Cerebellar nuclear complex (tissue), 1 donor: ENCODE measurements around the gene TFIP11.
"Not testable (repeated sequence)": the region's sequence is repeated elsewhere in the genome, so short reads cannot be mapped to it uniquely, and the experiment has no call there.

Source experiments
- DNase-seq, 2 experiments: peaks; one replicate each; lab custom pipeline; 2025; lab: John Stamatoyannopoulos, UW

TFIP11 gene

DNA sequence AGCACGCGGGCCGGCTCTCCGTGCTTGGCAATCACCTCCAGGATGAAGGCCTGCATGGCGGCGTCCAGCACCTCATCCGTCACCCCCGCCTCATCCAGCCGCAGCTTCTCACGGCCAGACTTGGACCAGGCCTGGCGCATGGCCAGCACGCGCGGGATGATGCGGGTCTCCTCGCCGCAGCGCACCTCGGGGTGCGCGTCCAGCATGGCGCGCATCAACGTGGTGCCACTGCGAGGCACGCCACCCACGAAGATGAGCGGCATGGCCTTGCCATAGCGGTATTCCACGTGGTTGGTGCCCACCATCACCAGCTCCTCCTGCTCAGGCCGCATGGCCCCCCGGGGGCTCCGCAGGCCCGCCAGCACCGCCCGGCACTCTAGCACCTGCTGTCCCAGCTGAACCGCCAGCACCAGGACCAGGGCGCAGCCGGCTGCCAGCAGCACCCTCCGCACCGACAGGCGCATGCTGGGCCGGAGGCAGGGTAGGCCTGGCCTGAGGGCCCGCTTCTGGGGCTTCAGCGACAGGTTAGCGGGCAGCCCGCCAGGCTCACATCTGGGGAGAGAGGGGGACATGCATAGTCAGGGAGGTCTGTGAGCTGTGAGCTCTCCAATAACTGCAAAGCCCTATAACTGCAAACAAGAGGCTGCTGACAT lies 29.0 kb upstream of the TFIP11 start:
- no peak for DNase-seq

DNA sequence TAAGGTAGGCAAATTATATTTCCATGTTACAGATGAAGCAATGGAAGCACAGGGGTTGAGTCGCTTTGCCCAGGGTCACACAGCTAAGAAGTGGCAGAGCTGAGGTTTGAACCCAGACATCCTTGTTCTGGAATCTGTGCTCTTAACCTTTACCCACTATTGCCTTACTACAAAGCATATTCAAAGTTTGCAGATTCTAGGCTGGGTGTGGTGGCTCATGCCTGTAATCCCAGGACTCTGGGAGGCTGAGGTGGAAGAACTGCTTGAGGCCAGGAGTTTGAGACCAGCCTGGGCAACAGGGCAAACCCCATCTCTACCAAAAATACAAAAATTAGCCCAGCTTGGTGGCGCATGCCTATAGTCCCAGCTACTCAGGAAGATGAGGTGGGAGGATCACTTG lies 27.8 kb upstream of the TFIP11 start:
- no peak for DNase-seq

DNA sequence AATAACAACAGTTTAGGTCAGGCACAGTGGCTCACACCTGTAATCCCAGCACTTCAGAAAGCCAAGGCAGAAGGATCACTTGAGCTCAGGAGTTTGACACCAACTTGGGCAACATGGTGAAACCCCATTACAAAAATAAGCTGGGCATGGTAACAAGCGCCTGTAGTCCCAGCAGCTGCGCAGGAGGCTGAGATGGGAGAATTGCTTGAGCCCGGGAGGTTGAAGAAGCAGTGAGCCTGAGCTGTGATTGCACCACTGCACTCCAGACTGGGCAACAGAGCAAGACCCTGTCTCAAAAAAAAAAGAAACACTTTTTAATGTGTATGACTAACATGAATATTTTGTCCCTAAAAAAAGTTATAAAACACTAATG lies 24.5 kb upstream of the TFIP11 start:
- DNase-seq: no peak

DNA sequence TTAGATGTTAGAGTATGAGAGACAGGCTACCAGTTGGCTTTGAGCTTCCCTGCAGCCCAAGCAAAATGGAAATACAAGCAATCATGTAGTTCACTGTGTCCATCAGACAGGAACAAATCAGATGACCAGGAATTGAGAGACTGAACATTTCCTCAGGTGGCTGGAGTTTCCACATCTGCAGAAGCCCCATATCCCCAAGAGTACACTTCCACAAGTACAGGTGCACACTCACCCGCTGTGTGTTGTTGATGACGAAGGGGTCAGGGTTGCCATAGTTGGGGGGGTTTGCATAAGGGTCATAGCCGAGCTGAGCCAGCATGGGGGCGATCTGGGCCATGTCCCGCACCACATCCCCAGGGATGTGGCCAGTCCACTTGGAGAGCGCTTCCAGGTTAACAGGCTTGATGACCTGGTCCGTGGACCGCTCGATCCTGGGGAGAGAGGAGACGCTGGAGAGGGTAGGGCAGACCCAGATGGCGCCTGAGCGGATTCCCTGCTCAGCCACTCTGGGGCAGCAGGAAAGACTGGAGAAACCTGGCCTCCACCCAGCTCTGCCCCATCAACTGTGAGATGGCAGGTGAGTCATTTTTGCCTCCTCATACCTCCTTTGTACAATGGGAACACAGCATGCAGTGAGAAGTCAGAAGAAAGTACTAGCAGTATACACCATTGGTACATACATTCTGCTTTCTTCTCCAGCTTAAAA lies 23.9 kb upstream of the TFIP11 start:
- no peak for DNase-seq

DNA sequence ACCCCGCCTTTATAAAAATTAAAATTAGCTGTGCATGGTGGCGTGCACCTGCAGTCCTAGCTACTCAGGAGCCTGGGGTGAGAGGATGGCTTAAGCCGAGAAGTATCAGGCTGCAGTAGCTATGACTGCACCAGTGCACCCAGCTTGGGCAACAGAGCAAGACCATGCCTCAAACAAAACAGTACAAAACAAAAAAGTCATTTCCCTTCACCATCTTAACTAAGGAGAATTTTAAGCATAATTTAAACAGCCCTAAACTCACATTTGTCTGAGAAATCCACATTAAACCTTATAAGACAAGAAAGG lies 23.3 kb upstream of the TFIP11 start:
- no peak for DNase-seq

DNA sequence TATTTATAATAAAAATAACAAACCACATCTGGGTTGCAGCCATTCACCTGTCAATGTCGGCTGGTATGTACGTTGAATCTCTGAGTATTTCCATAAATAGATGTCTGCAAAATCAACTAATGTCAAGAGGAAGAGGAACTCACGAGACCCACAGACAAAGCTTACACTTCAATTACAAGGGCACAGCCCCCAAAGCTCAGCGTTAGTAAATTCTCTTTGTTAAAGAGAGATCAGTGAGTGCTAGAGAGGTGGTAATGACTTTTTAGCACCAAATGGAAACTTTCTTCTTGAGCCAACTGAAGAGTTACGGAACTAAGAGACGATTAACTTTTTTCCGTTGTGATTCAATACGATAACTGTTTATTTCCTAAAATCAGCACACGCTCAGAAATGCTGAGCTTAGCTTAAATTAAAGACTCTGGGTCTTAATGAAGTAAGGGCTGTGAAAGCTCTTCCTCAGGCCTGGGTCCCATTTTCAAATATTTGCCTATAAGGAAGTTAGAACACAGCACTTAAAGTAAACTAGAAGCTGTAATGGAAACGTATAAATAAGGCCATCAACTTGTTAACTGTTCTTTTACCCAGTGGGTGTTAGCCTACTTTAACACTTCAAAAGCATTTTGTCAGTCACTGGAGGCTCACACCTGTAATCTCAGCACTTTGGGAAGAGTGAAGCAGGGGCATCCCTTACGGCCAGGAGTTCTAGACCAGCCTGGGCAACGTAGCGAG lies 22.8 kb upstream of the TFIP11 start:
- no peak for DNase-seq

DNA sequence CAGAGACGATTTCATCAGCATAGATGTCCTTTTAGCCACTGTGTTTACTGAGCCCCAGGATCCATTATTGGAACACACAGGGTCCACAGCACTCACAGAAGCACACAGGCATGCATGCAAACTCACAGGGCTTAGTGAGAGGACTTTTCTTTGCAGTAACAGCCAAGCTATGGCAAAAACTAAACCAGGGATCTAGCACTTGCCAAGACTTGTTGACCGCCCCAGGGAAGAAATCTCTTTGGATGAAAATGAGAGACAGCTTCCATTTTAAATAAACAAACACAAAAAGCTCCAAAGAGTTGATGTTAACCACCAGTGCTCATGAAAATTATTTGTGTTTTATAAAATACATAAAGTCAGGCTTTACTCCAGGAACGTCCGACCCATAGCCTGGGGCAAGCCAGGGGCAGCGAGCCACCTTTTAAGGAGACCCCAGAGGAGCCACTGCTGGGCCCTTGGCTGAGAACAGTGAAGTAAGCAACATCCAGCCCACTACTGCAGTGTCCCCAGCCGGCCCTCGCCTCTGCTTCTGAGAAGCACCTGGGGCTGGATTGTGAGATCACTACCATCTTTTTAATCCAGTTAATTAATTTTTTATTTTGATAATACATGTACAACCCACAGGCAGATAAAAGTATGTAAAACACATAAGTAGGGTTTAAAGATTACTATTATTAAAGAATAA lies 22.0 kb upstream of the TFIP11 start:
- no peak for DNase-seq

DNA sequence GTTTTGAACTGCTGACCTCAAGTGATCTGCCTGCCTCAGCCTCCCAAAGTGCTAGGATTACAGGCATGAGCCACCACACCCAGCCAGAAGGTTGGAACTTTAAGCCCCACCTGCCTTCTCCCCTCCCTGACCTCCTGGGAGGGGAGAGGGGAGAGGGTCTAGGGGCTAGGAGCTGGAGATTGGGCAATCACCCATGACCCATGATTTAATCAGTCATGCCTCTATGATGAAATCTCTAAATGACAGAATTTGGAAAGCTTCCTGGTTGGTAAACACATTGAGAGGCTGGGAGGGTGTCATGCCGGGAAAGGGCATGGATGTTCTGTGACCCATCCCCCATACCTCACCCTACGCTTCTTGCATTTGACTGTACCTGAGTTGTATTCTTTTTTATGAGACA lies 17.1 kb upstream of the TFIP11 start:
- no peak for DNase-seq

DNA sequence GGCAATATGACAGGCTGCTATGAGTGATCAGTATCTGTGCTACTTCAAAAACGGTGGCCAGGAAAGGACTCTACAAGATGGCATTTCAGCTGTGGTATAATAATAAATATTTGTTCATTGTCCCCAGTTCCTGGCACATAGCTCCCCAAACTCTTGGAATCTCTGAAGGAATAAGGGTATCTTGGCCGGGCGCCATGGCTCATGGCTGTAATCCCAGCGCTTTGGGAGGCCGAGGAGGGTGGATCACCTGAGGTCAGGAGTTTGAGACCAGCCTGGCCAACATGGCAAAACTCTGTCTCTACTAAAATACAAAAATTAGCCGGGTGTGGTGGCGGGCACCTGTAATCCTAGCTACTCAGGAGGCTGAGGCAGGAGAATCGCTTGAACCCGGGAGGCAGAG lies 16.2 kb upstream of the TFIP11 start:
- DNase-seq: not testable (repeated sequence)

DNA sequence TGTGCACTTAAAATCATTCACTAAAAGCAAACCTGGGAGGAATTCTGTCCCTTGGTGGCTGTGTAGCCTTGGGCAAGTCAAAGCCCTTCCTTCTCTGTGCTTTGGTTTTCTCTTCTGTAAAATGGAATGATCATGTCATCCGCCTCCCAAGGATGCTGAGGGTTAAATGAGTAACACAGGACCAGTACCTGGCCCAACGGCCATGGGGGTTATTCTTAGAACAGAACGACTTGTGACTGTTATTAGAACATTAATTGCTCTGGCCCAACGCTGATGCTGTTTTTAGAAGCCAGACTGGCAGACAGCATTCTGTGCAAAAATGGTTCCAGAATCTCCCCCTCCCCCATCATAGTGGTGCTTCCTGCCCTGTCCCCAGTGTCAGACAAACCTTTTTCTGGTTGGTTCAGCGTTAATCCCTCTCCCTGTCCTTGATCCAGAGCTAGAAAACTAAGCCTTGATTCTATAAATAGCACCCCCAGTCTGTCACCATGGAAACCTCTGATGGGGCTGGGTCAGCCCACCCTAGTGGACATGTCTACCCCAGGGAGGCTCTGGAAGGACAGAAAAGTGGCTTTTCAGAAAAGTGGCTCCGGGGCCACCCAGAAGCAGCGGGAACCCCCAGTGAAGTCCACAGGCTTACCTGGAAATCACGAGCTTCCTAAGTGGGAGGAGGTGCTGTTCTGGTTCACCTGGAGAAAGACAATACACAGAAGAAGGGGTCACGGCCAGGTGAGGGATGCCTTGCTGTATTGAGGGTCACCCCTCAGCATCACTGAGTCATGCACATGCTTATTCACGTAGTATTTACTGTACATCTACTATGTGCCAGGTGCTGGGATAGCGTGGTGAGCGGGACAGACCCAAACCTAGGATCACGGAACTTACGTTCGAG lies 15.5 kb upstream of the TFIP11 start:
- no peak for DNase-seq

DNA sequence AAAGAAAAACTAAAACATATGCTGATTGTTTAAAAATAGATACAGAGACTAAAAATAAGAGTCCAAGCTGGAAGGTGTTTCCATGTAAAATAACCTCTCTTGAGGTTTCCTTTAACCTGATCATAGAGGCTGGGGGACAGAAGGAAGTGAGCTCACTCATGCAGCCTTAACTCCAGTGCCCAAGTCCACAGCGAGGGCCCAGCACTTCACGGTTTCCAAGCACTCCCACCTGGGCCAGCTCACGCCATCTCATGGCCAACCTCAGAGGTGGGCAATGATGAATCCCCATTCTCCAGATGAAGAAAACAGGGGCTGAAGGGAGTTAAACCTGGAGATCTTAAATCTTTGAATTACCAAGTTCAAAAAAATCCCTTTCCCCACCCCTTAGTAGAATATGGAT lies 14.9 kb upstream of the TFIP11 start:
- DNase-seq: no peak

DNA sequence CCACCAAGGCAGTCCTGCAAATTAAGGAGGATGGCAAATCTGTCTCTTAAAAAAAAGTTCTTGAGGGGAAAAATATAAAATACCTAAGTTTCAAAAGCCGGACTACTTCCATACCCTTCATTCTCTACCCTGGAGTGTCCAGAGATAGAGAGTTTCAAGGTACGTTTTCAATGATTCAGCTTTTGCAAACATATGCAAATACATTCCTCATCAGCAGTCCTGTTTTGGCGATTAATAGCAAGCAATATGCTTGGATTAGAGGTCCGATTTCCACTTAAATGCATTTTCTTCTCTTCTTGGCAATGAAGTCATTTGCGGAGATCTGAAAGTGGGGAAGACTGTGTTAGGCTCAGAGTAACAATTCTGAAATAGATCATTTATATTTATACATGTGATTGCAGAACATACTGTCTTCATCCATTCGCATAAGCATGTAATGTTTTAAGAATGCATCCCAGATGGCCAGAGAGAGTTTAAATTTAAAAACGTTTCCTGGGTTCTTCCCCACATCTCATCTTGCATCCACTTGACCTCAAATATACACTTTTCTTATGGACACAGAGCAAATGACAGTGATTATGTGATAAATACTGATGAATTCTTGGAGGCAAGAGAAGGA lies 13.8 kb upstream of the TFIP11 start:
- DNase-seq: no peak

DNA sequence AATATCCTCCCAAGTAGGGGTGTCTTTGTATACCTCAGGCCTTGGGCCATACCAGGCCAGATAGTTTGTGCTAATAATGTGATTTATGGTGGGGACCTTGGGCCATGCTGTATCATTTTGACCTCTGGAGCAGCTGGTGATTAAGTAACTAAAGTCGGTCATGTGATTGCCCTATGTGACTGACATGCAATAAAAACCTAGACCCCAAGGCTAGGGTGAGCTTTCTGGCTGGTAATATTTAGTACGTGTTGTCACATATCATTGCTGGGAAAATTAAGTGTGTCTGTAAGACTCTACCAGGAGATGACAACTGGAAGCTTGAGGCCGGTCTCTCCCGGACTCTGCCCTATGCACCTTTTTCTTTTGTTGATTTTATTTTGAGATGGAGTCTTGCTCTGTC lies 12.6 kb upstream of the TFIP11 start:
- DNase-seq: no peak

DNA sequence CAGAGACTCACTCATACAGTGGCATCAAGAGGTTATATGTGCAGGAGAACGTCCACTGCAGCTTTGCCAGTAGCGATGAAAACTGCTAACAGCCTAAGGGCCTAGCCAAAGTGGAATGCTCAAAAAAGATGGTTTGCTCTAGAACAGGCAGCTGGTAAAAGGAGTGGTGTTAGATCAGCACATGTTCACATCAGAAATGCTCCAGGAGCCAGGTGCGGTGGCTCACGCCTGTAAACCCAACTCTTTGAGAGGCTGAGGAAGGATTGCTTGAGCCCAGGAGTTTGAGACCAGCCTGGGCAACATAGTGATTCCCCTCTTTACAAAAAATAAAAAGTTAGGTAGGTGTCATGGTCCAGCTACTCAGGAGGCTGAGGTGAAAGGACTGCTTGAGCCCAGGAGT lies 10.3 kb upstream of the TFIP11 start:
- no peak for DNase-seq

DNA sequence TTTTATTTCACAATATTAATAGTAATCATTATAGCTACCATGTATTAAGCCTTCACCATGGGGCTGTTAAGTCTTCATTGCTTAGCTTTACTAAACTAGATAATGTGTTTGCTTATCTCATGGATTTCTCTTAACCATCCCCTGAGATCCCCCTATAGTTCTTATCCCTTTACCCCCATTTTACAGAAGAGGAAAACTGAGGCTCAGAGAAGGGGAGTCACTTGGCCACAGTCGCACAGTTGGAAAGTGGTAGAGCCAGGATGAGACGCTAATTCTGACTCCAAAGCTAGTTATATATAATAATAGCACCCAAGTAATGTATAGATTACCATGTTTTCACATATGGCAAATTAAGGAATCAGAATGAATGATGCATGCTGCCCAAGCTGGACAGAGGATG lies 9.7 kb upstream of the TFIP11 start:
- DNase-seq: no peak

DNA sequence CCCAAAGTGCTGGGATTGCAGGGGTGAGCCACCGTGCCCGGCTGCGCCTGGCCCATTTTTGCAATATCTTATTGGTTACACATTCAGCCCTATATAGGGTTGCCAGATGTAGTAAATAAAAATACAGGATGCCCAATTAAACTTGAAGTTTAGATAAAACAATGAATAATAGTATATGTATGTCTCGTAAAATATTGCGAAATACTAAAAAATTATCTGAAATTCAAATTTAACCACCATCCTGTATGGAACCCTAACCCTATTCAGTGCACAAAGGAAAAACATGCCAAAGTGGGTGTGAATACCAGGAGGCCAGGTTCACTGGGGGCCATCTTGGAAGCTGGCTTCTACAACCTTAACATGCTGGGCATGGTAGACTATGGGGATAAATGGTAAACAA lies 5.2 kb upstream of the TFIP11 start:
- no peak for DNase-seq

DNA sequence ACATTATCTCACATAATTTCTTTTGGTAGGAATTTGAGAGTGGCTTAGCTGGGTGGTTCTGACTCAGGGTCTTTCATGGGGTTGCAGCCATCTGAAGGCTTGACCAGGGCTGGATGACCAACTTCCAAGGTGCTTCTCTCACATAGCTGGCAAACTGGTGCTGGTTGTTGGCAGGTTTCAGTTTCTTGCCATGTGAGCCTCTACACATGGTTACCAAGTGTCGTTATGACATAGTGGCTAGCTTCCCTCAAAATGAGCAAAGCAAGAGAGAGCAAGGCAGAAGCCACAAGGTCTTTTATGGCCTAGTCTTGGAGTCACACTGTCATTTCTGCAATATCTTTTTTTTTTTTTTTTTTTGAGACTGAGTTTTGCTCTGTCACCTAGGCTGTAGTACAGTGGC lies 4.2 kb upstream of the TFIP11 start:
- no peak for DNase-seq

DNA sequence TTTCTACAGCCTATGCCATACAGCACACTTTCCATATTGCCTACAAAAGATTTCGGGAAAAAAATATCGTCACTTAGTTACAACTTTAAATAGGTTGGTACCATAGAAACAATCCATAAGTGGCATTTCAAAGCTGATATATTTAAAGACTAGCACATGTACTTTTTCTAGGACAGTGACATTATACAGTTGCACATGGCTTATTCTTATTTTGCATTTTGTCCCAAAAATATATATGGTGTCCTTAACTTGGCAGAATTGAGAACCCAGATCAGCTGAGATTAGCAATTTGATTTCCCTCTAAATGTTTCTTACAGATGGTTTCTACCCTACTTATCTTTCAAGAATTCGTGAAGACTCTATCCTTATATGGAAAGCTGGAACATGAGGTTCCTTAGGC lies 3.7 kb upstream of the TFIP11 start:
- no peak for DNase-seq

DNA sequence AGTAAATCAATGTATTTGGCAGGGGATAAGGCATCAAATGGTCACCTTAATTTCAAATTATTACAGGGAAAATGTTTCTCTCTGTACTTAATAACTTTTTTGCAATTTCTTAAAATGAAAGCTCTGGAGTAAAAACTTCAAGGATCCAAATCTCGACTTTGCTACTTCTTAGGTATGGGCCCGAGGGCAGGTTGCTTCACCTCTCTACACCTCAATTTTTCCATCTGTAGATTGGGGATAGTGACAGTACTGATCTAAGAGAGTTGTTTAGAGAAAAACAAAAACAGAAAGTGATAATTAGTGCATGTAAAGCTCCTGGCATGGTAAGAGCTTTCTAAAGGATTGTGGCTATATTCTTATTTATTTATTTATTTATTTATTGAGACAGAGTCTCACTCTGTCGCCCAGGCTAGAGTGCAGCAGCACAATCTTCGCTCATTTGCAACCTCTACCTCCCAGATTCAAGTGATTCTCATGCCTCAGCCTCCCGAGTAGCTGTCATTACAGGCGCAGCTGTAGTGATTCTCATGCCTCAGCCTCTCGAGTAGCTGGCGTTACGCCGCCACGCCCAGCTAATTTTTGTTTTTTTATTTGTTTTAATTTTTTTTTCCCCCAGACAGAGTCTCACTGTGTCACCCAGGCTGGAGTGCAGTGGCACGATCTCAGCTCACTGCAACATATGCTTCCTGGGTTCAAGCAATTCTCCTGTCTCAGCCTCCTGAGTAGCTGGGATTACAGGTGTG lies 2.3 kb upstream of the TFIP11 start:
- no peak for DNase-seq

DNA sequence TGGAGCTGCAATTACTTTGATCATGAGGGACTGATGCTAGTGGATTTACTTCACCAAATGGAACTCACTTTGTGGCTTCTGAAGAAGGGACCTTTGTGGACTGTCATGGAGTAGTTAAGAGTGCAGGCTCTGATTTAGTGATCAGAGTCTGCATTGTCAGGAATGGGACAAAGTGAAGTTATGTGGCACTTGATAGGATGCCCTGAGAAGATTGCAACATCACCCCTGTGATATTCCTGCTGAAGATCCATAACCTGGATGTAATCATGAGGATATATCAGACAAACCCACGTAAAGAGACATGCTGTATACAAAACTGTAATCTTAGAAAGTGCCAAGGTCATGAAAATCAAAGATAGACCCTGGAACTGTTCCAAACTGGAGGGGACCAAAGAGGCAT lies 1.6 kb upstream of the TFIP11 start:
- DNase-seq: no peak

DNA sequence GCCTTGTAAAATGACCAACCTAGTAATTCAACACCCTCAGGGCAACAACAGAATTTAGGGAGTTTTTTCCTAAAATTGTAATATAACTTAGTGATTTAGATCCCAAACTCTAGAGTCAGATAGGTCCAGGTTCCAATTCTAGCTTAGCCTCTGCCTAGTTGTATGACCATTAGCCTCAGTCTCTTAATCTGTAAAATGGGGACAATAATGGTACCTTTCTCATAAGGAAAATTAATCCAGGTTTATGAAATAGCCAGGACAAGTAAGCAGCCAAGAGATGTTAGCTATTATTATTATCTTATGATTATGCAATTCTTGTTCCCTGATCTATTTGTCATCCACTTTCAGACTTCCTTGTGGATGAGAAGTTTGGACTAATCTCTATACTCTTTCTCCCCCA lies 4.1 kb downstream of the TFIP11 start:
- no peak for DNase-seq
